GM23338 (cell line): ENCODE results near the gene OCA2. TPM values are rescaled to one million over a fixed set of nuclear protein-coding genes. Genes with fewer than 3 reads are reported as not detected.

Experiments
- ATAC-seq: fragments of 200-7000 bp; cut with Tn5 transposase; 3 replicates; pipeline ENCODE4 v1.9.1; 2020
- DNase-seq: peaks from one replicate; pipeline ENCODE4 v3.0.0-alpha.2; 2015; ENCODE audit warnings: low spot score
- H2AFZ ChIP-seq: fragments of 200-600 bp; sonication (generic); 2 replicates; pipeline ENCODE4 v1.8.0; 2016; ENCODE audit warnings: antibody characterized with exemption, mild to moderate bottlenecking, moderate library complexity
- H3F3A ChIP-seq: fragments of 200-600 bp; sonication (generic); replicated peaks from 2 replicates; pipeline ENCODE4 v1.8.0; 2017; ENCODE audit warnings: antibody characterized with exemption, mixed run types, low read depth
- H3K27ac ChIP-seq: fragments of 200-600 bp; sonication (generic); 2 replicates; pipeline ENCODE4 v1.6.1; 2016; ENCODE audit warnings: low read depth
- H3K27me3 ChIP-seq: fragments of 200-600 bp; sonication (generic); 2 replicates; pipeline ENCODE4 v1.8.0; 2016; ENCODE audit warnings: mild to moderate bottlenecking, mixed run types, moderate library complexity; ENCODE audit not compliant: insufficient read depth
- H3K36me3 ChIP-seq: fragments of 200-600 bp; sonication (generic); 2 replicates; pipeline ENCODE4 v1.8.0; 2016; ENCODE audit warnings: mild to moderate bottlenecking; ENCODE audit not compliant: insufficient read depth
- H3K4me1 ChIP-seq: fragments of 200-600 bp; sonication (generic); 2 replicates; pipeline ENCODE4 v1.8.0; 2016; ENCODE audit warnings: mild to moderate bottlenecking, moderate library complexity; ENCODE audit not compliant: insufficient read depth
- H3K4me2 ChIP-seq: fragments of 200-600 bp; sonication (generic); 2 replicates; pipeline ENCODE4 v1.7.1; 2017; ENCODE audit warnings: mixed run types
- H3K4me3 ChIP-seq: fragments of 200-600 bp; sonication (generic); 2 replicates; pipeline ENCODE4 v1.6.1; 2016; ENCODE audit warnings: mixed run types
- H3K79me2 ChIP-seq: fragments of 200-600 bp; sonication (generic); replicated peaks from 2 replicates; pipeline ENCODE4 v1.8.0; 2017; ENCODE audit warnings: mild to moderate bottlenecking; ENCODE audit not compliant: insufficient read depth
- H3K9me2 ChIP-seq: fragments of 200-600 bp; sonication (generic); 2 replicates; pipeline ENCODE4 v1.8.0; 2017; ENCODE audit not compliant: insufficient read depth
- H4K20me1 ChIP-seq: fragments of 200-600 bp; sonication (generic); replicated peaks from 2 replicates; pipeline ENCODE4 v1.8.0; 2017; ENCODE audit warnings: mild to moderate bottlenecking; ENCODE audit not compliant: insufficient read depth
- H3K27ac Mint-ChIP-seq: 2 replicates; pipeline ENCODE4 v1.8.0; 2020; ENCODE audit warnings: inconsistent platforms, mild to moderate bottlenecking, moderate library complexity, mixed read lengths
- H3K27me3 Mint-ChIP-seq: 3 replicates; pipeline ENCODE4 v1.8.0; 2022; ENCODE audit warnings: low read depth, mild to moderate bottlenecking, moderate library complexity, mixed read lengths, inconsistent platforms; ENCODE audit not compliant: insufficient read depth, poor library complexity
- H3K36me3 Mint-ChIP-seq: 3 replicates; pipeline ENCODE4 v1.8.0; 2021; ENCODE audit warnings: low read depth, mild to moderate bottlenecking, inconsistent platforms, moderate library complexity, mixed read lengths
- H3K4me1 Mint-ChIP-seq: 3 replicates; pipeline ENCODE4 v1.8.0; 2020; ENCODE audit warnings: mild to moderate bottlenecking, inconsistent platforms, mixed read lengths
- H3K4me3 Mint-ChIP-seq: 3 replicates; pipeline ENCODE4 v1.8.0; 2021; ENCODE audit warnings: moderate library complexity, mild to moderate bottlenecking, inconsistent platforms, mixed read lengths
- H3K9me3 Mint-ChIP-seq: 3 replicates; pipeline ENCODE4 v1.8.0; 2020; ENCODE audit warnings: moderate library complexity, mild to moderate bottlenecking, inconsistent platforms, mixed read lengths
- CREB1 ChIP-seq: fragments of 250-450 bp; sonication (Bioruptor Pico); IDR thresholded peaks from 2 replicates; pipeline ENCODE4 v1.5.0; 2020; ENCODE audit warnings: low read depth, mild to moderate bottlenecking, moderate library complexity
- CTCF ChIP-seq, 2 experiments: fragments of 200-600 bp in 1 of 2; sonication (generic) in 1 of 2; conservative IDR thresholded peaks; 2 replicates each; pipeline versions ENCODE4 v1.5.1 to v1.6.1; 2016 to 2017; ENCODE audit warnings: antibody characterized with exemption in 2 of 2, low read depth in 2 of 2, mild to moderate bottlenecking in 2 of 2, moderate library complexity in 1 of 2
- ETS1 ChIP-seq: IDR thresholded peaks from 2 replicates; pipeline ENCODE4 v1.6.1; 2016; ENCODE audit warnings: antibody characterized with exemption
- EZH2 ChIP-seq: fragments of 200-600 bp; sonication (generic); IDR thresholded peaks from one replicate; pipeline ENCODE4 v1.8.0; 2017; ENCODE audit warnings: antibody characterized with exemption, mild to moderate bottlenecking, low read depth; ENCODE audit not compliant: unreplicated experiment
- EZH2phosphoT487 ChIP-seq: fragments of 200-600 bp; sonication (generic); IDR thresholded peaks from one replicate; pipeline ENCODE4 v1.8.1; 2018; ENCODE audit warnings: antibody characterized with exemption; ENCODE audit not compliant: unreplicated experiment
- JUNB ChIP-seq: IDR thresholded peaks from one replicate; pipeline ENCODE4 v1.6.1; 2016; ENCODE audit warnings: antibody characterized with exemption; ENCODE audit not compliant: unreplicated experiment
- NANOG ChIP-seq: IDR thresholded peaks from 2 replicates; pipeline ENCODE4 v1.6.1; 2016; ENCODE audit warnings: antibody characterized with exemption, borderline replicate concordance
- POLR2AphosphoS5 ChIP-seq: IDR thresholded peaks from 2 replicates; pipeline ENCODE4 v1.6.1; 2016; ENCODE audit warnings: antibody characterized with exemption, low read depth
- REST ChIP-seq: IDR thresholded peaks from one replicate; pipeline ENCODE4 v1.6.1; 2018; ENCODE audit warnings: antibody characterized with exemption; ENCODE audit not compliant: unreplicated experiment
- ZNF114 ChIP-seq: fragments of 250-450 bp; sonication (Bioruptor Pico); IDR thresholded peaks from 2 replicates; pipeline ENCODE4 v1.5.0; 2020; ENCODE audit warnings: mild to moderate bottlenecking, moderate library complexity
- polyA plus RNA-seq: library from polyadenylated mRNA; unstranded; fragments of >200 nt; fragmentation: Nextera tagmentation; extraction: Ambion mirVana; gene quantifications from 2 replicates; pipeline ENCODE4 v1.2.1, GENCODE V29; 2016
- total RNA-seq: library from RNA; depleted of rRNA; stranded (reverse); fragments of >200 nt; shearing (Covaris generic); gene quantifications from 2 replicates; pipeline ENCODE4 v1.2.3, GENCODE V29; 2014

Gene OCA2
- total and polyA plus RNA-seq, 2 experiments from 2014 or later, result 0.40 to 0.69 TPM

GRCh38 chr15:28019594-28020309 lies 79.4 kb downstream of the OCA2 start:
- Mint-ChIP-seq H3K27me3 (peaks cover 9% of the 10 kb centered on the region), H3K9me3 (no peaks in the 10 kb centered on the region), H3K4me3 (no peak overlapping the region), H3K4me1 (peaks cover 13% of the 10 kb centered on the region), H3K36me3 (no peaks in the 10 kb centered on the region), H3K27ac (no peak overlapping the region)
- Histone ChIP-seq H3K27ac (no peak overlapping the region), H3K9me2 (no peaks in the 10 kb centered on the region), H3F3A (no peaks in the 10 kb centered on the region), H2AFZ (peak overlapping the region; percentile 93), H3K36me3 (no peaks in the 10 kb centered on the region), H3K27me3 (no peaks in the 10 kb centered on the region), H3K4me2 (0 out of 2 replicates have a peak overlapping the region, but pooled peaks have one; percentile 43), H3K79me2 (no peaks in the 10 kb centered on the region), H3K4me1 (no peaks in the 10 kb centered on the region; the same call in 1 of the 2 replicates), H4K20me1 (no peaks in the 10 kb centered on the region), H3K4me3 (no peak overlapping the region)
- TF ChIP-seq CTCF (conservative IDR thresholded peaks at IDR 0.05; ENCODE audit: low read depth in 2 of 2) (peak in 1 of 2 experiments; percentile 27; a peak in 2 of 4 replicates), NANOG (no peak), POLR2AphosphoS5 (no peak), ETS1 (no peak)
- DNase-seq (peak; percentile 27), ATAC-seq (peak; percentile 71)

GRCh38 chr15:28018291-28019044 lies 80.6 kb downstream of the OCA2 start:
- Histone ChIP-seq H3F3A (no peaks in the 10 kb centered on the region), H2AFZ (peak overlapping the region; percentile 93), H3K27me3 (no peaks in the 10 kb centered on the region), H3K79me2 (no peaks in the 10 kb centered on the region), H3K4me1 (no peaks in the 10 kb centered on the region; the same call in 1 of the 2 replicates), H3K4me2 (no peak overlapping the region), H4K20me1 (no peaks in the 10 kb centered on the region), H3K9me2 (no peaks in the 10 kb centered on the region), H3K36me3 (no peaks in the 10 kb centered on the region), H3K4me3 (no peak overlapping the region), H3K27ac (no peak overlapping the region)
- TF ChIP-seq REST (no peak), NANOG (no peak), EZH2 (no peak), JUNB (no peak), EZH2phosphoT487 (no peak), CREB1 (CRISPR knock-in tag) (no peak), ZNF114 (CRISPR knock-in tag) (no peak)
- Mint-ChIP-seq H3K4me3 (no peak overlapping the region), H3K36me3 (no peaks in the 10 kb centered on the region), H3K9me3 (no peaks in the 10 kb centered on the region), H3K4me1 (peaks cover 13% of the 10 kb centered on the region), H3K27ac (no peak overlapping the region), H3K27me3 (peaks cover 9% of the 10 kb centered on the region)
- ATAC-seq (no peak), DNase-seq (no peak)
